Suppressor macrophage treated with lipopolysaccharide for 4 hours (primary cell): ENCODE results near the gene ARMC9.
A peak's percentile ranks its signal among the peaks of the same experiment; 100 is the strongest.

Experiments used
- DNase-seq: peaks from one replicate; pipeline ENCODE4 v3.0.0-alpha.2; 2020

Gene ARMC9

DNA sequence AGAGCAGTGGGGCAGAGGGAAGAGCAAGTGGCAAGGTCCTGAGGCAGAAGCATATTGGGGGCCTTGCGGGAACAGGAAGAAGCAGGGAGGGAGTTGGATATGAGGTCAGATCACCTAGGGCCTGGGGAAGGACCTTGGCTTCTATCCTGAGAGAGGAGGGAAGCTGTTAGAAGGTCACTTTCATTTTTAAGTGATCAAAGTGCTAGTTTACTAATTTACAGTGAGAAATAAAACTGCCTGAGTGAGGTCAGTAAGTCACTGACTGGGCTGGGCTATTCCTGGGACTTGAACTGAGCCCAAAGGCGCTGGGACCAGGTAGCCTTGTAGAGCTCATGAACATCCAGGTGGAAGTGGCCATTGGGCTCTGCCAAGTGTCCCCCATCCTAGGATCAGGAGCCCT is 120.5 kb downstream of the ARMC9 start:
- DNase-seq: no peak

DNA sequence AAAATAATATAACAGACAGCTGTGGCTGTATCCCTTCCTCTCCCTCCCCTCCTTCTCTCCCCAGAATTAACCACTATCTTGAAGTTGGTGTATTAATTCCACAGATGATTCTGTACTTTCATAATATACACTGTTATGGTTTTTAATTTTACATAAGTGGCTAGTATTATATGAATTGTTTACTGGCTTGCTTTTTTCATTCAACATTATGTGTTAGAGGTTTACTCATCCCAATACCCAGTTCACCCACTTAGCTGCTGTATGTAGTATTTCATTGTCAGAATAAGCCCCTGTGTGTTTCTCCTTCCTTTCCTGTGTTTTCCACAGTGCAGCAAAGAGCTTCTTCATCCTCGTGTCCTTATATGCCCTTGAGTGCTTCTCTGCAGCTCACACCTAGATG is 121.4 kb downstream of the ARMC9 start:
- no peak for DNase-seq

DNA sequence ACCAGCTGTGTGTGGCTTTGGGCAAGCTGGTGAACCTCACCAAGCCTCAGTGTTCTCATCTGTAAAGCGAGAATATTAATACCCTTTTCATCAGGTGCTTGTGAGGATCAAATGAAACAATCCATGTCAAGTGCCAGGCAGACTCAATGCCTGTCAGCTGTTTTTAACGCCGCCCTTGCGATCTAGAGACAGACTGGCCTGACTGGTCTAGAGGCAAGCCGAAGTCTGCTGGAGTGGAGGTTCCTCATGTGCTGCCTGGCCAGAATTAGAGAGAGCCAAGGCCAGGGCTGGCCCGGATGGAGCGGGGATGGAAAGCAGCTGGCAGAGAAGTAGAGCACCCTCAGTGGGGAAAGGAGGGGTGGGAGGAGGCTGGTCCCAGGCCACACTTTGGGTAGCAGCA is 122.6 kb downstream of the ARMC9 start:
- DNase-seq: peak; percentile 35

DNA sequence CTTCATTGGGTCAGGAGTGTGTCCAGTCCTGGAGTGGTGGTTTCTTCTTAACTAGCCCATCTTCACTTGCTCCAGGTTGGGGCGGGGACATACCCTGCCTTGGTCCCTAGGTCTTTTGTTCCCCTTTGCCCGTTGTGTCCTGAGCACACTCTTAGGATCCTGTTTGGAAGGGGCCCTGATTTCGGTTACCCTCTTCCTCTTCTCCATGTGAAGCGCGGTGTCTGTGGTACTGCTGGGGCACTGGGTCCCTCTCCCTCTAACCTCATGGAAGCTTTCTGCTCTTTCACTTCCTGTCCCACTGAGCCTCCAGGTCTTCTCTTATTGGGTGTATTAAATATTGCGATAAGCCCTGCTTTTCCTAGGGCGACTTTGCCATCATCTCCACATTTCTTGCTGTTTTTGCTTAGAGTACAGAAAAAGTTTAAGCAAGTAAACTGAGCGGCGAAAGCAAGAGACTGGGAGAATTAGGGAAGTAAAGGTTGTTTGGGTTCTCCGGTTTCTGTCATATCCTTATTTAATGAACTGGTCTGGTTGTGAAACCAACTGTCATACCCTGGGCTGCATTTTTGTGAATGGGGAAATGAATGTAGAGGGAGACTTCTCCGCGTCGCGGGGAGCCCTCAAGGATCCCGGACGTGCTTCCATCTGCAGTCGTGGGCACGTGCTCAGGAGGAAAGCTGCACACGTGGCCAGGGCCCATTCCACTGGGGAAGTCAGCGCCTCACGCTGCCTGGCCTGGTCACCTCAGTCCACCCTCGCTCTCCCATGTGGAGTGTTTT is 123.3 kb downstream of the ARMC9 start:
- peak; percentile 95 for DNase-seq

DNA sequence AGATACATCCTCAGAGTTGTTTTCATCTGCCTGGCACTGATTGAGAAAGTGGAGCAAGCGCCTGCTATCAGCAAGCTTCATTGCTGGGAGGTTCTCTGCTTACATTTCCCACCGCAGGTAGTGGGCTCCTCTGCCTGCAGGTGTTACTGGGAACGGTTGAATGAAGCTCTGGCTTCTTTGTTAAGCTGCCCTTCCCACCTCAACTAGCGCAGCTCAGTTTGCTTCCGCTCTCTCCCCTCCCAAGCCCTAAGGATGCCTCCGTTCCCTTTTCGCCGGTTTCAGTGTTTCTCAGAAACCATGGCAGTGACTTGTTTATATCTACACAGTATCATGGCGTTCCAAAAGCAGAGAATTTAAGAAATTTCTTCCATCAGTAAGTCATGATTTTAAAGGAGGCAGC is 124.9 kb downstream of the ARMC9 start:
- peak; percentile 50 for DNase-seq

DNA sequence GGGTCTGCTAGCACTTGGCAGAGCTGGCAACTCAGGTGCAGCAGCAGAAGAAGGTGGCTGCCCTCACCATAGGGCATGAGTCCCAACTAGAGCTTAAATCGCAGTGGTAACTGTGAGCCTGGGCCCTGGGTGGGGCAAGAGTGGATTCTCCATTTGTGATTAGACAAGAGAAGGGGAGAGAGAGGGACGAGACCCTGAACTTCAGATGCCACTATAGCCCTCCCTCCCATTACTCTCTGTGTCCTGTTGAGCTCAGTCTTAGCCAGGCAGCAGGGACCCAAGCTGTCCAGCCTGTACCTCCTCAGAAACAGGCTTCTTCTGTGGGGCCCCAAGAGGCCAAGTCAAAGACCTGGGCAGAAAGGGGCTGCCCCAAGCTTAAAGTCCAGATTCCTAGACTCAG is 127.4 kb downstream of the ARMC9 start:
- DNase-seq: no peak

DNA sequence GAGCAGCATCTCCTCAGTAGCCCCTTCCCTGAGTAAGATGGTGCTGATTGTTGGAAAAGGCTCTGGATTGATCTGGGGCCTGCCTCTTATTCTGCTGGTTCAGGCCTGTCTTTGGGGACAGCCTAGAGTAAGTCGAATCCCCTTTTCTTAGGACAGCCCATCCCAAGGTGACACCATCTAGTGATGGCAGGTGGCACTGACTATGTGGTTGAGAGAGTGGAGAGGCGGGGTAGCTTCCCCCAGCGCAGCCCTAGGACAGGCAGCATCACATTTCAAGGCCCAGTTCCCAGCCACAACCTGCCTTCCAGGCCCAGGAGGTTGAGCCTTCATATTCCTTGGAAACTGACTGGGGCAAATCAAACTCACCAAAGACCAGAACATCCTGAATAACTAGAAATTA is 128.0 kb downstream of the ARMC9 start:
- no peak for DNase-seq

DNA sequence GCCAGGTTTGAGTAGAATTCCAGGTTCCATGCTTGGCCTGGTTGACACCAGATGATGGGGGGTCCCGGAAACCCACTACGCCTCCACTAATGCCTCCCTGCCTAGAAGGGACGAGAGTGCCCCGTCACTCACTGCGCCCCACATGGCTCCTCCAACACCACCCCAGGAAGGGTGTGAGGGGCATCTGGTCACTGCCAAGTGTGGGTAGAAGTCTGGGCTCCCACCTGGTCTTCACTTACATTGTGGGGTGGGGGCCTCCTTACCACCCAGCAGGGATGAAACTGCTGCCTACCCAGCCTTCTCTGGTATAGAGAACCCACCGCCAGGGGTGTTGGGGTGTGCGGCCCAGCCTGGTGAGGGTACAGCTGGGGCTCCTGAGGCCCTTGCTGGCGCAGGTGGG is 131.9 kb downstream of the ARMC9 start:
- DNase-seq: no peak

DNA sequence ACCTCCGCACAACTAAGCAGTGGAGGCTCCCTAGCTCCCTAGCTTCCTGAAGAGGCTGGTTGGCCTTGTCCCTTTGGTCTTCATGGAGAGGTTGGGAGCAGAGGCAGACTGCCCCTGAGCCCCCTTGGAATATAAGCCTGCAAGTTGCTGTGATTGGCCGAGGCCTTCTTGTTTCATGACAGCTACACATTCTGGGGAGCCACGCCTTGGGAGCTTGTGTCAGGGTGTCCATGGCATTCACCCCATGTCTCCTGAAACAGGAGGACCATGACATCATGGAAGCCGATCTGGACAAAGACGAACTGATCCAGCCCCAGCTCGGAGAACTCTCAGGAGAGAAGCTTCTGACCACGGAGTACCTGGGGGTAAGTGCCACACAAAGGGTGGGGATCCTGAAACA is 133.1 kb downstream of the ARMC9 start:
- DNase-seq: no peak

DNA sequence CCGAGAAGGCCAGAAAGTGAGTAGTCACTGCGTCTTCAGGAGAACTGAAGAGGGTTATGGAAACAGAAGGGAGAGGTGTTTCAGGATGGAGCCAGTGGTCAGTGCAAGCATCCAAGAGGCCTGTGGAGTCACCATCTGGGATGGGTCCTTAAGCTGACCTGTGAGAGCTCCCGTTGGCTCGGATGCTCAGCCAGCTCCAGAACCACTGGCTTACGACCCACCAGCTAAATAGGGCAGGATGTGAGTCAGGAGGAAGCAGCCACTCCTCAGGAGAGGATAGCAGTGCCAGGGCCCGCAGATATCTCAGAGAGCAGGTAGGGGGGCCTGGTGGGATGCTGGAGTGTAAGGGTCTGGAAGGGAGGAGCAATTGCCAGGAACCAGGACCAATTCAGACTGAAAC is 134.0 kb downstream of the ARMC9 start:
- no peak for DNase-seq

DNA sequence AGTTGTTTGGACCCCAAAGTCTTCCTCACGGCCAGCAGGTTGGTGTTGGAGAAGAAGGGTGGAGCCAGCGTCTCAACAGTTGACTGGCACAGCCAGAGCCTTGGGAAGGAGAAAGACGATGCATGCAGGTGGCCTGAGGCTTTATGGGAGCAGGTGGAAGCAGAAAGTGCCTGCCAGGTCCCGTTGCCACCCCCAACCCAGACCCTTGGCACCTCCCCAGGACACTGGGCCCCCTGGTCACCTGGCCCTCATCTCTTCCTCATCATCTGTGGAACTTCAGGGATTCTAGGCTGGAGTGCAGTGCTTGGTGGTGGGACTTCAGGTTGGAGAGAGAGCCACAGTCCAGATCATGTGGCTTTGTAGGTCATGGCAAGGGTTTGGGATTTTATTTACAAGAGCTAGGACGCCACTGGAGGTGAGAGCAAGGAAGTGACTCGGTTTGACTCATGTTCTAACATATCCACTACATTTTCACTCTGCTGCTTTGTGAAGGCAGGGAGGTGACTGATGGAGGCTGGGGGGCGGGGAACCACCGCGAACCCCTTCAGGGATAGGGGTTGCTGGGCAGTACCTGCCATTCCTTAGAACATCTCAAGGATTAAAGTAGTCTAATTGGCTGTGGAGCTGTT is 134.6 kb downstream of the ARMC9 start:
- DNase-seq: no peak

DNA sequence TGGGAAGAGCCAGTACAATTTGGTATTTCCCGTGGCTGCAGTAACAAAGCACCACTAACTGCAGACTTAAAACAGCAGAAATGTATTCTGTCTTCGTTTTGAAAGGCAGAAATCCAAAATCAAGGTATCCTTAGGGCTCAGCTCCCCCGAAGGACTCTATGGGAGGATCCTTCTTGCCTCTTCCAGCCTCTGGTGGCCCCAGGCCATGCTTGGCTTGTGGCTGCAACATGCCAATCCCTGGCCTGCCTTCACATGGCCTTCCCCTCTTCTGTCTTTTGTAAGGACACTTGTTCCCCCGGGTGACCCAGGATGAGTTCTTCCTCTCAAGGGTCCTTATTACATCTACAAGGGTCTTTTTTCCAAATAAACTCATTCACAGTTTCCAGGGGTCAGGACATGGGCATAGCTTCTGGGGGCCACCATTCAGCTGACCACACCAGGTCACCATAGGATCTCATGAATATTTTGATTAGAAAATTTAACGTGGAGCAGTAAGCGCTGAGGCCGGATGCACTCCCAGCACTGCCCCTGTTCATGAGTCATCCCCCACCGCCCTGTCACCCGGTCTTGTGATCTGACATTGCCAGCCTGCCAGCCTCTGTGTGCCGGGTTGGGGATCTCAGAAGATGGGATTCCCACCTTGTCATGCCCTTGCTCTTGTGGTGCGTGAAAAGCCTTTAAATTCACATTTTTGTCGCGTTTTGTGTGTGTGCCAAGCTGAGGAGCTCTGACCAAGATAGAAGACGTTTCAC is 135.9 kb downstream of the ARMC9 start:
- peak; percentile 73 for DNase-seq

DNA sequence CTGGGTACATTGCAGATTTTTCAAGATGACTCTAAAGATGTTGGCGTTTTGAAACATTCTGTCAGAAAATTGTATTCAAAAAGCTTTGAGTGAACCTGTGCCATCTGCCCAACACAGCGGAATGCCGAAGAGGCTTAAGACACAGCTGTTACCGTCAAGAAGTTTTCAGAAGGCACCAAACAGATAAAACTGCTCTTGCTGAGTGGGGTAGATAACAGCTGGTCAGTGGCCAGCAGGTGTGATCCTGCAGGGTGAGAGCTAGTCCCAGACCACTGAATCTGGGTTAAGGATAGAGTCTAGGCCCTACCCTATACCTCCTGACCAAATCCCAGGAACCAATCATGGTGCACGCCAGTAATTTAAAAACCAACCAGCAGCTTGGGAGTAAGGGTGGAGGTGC is 136.6 kb downstream of the ARMC9 start:
- DNase-seq: no peak

DNA sequence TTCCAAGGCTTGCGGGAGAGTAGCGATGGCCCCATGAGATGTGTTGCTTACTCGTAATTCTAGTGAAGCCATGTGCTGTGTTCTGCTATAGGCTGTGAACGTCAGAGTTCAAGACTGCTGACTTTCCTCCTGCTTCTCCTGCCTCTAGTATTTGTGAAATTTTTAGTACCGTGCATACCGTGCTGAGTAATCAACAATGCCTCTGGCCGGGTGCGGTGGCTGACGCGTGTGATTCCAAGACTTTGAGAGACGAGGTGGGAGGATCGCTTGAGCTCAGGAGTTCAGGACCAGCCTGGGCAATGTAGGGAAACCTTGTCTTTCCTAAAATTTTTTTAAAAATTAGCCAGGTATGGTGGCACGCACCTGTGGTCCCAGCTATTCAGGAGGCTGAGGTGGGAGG is 137.2 kb downstream of the ARMC9 start:
- no peak for DNase-seq

DNA sequence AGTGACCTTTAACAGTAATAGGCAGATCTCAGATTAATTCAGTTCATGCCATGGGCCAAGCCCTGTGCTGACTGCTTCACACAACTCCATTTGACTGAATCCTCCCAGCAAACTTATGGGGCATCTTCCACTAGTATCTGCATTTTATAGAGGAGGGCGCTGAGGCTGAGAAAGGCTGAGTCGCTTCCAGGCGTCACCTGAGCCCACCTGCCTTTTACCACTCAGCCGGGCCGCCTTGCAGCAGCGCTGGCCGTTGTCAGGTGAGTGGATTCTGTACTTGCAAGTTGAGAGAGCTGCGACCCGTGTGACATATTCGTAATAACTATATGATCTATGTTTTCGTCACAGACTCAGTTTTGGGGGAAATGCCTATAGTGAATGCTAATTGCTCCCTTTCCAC is 137.8 kb downstream of the ARMC9 start:
- DNase-seq: no peak

DNA sequence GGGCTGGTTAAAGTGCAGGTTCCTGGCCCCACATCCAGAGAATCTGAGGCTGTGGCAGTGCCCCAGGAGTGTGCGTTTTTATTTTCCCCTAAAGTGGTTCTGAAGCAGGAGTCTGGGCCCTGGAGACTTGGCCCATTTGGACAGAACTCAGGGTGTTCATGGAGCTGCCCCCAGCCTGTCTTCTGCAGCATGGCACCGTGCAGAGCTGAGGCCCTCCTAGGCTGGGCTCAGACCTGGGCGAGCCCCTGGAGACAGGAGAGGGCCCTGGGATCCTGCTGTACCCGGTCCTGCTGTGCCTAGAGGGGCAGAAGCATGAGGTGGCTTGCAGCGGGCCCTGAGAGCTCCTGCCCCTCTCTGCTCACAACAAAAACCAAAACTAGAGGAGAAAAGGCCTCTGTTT is 138.3 kb downstream of the ARMC9 start:
- no peak for DNase-seq

DNA sequence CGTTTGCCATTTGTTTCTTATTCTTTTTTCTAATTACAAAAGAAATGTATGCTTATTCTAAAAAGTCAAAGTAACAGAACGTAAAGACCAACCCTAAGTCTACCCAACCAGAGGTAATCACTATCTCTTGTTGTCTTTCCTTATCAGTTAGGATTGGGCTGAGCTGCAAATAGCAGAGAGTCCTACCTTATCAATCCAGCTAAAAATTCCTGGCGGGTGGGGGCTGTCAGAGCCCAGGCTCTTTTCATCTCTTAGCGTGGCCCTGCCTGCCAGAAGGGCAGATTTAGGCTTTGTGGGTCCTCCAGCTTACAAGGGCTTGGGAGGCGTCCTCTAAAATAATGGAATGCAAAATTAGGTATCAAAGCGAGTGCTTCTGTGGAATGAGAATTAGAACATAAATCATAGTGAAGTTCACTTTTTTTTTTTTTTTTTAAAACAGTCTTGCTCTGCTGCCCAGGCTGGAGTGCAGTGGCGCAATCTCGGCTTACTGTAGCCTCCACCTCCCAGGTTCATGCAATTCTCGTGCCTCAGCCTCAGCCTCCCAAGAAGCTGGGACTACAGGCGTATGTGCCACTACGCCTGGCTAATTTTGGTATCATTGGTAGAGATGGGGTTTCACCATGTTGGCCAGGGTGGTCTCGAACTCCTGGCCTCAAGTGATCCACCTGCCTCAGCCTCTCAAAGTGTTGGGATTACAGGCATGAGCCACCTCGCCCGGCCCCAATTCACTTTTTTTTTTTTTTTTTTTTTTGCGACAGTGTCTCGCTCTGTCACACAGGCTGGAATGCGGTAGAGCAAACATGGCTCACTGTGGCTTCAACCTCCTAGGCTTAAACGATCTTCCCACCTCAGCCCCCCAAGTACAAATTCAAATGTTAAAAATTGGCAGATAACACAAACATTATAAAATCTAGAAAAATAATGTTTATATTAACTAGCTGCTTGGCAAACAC is 139.7 kb downstream of the ARMC9 start:
- DNase-seq: no peak

DNA sequence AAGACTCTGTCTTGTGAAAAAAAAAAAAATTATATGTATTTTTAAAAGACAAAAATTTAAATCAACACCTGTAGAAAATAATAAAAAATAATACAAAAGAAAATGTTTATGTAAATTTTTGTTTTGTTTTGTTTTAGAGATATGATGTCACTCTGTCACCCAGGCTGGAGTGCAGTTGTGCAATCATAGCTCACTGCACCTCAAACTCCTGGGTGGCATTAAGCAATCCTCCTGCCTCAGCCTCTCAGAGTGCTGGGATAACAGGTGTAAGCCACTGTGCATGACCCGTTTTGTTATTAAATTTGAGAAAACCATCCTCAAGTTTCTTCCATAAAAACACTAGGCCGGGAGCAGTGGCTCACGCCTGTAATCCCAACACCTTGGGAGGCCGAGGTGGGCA is 140.9 kb downstream of the ARMC9 start:
- no peak for DNase-seq

DNA sequence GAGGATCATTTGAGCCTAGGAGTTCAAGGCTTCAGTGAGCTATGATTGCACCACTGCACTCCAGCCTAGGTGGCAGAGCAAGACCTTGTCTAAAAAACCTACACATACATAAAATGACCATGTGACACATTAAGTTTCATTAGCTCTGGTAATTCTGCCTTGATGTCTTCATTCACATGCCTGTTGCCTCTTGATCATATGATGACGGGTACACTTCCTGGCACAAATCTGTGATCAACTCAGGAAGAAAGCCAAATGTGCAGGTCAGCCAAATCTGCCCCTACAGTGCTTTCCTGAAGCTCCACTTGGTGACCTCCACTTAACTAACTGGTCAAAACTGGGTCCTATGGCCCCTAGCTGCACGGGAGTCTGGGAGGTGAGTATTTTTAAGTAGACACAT is 142.7 kb downstream of the ARMC9 start:
- DNase-seq: peak; percentile 48

DNA sequence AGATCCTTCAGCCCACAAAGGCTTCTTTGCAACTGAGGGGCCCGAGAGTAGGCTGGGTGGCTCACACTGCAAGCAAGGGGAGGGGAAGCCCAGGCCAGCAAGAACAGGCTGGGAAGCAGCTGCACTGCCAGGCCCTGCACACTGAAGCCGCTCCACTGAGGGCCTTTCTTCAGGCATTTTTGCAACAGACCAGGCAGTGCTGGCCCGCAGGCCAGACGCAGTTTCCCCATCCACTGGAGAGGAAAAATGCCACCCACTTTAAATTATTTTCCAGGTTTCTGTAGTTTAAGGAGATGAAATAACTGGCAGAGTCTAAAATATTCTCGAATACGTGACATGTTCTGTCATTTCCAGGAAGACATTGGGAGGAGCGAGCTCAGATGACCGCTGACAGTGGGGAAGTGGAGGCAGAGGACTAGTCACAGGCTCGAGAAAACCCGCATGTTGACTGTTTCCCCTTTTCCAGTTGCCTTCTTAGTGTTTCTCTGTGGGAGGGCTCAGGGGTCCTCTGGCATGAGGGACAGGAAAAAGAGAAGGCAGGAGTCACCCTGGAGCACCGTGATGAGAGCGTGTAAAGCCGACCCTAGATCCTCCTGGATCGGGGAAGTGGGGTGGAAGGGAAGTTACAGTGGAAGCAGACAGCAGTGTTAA is 143.8 kb downstream of the ARMC9 start:
- DNase-seq: peak; percentile 97

DNA sequence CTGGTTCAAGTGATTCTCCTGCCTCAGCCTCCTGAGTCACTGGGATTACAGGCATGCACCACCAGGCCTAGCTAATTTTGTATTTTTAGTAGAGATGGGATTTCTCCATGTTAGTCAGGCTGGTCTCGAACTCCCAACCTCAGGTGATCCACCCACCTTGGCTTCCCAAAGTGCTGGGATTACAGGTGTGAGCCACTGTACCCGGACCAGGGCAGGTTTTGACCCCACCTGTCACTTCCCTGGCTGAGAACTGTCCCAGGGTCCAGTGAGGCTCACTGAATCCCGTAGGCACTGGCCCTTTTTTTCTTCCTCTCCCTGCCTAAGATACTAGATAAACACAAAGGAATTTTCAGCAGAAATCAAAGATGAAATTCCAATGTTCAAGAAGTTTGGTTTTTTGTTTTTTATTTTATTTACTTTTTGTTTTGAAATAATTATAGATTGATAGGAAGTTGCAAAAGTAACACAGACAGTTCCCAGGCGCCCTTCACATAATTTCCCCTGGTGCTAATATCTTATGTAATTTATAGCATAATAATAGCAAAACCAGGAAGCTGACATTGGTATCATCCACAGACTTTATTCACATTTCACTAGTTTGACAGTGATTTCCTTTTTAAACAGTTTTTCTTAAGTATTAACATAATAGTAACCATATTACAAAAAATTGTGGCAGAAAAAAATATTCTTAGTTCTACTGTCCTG is 144.7 kb downstream of the ARMC9 start:
- peak; percentile 68 for DNase-seq

DNA sequence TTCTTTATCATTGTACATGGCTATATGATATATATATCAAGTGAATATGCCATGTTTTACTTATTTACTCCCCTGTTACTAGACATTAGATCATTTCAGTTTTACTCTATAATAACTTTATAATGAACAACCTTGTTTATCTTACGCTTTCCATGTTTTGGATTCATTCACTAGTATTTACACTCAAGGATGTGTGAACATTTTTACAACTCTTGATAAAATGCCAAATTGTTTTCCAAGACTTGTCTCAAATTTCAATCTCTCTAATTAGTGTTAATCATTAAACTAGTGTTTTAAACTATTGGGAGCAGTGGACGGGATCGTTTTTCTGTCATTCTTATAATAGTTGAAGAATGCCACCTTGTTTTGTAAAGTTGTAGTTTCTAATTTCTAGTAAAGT is 145.6 kb downstream of the ARMC9 start:
- no peak for DNase-seq
